CD4-positive, alpha-beta T cell (primary cell): Measurements from ENCODE around the gene ZNRF3. TPM values are rescaled to one million over a fixed set of nuclear protein-coding genes. Genes with fewer than 3 reads are reported as not detected.

ENCODE experiments used
- ATAC-seq: fragments of 200-7000 bp; cut with Tn5 transposase; one replicate; pipeline ENCODE4 v1.10.0; 2022; ENCODE audit warnings: mild to moderate bottlenecking; ENCODE audit not compliant: poor library complexity
- CTCF ChIA-PET: fragments of 350-600 bp; sonication (Branson Sonifier 250); formaldehyde crosslinking; loops from one replicate; lab custom pipeline; 2021; ENCODE audit warnings: antibody characterized with exemption, inconsistent platforms; lab: Charles Lee
- POLR2A ChIA-PET: fragments of 350-600 bp; sonication (Branson Sonifier 250); formaldehyde crosslinking; loops from one replicate; lab custom pipeline; 2021; ENCODE audit warnings: antibody characterized with exemption, inconsistent platforms; lab: Charles Lee
- DNase-seq, 14 experiments: peaks; one replicate each; pipeline ENCODE4 v3.0.0-alpha.2; 2013 to 2020; ENCODE audit warnings: mixed read lengths in 2 of 14
- H3K27ac ChIP-seq, 2 donors: one replicate each; pipeline versions ENCODE4 v1.5.1 to v1.7.0; 2013; ENCODE audit warnings: low read length in 2 of 2, low read depth in 1 of 2, mild to moderate bottlenecking in 1 of 2
- H3K27me3 ChIP-seq, 2 experiments: 1 replicate in 1 of 2; 2 replicates in 1 of 2; pipeline versions ENCODE4 v1.6.1 to v1.7.0; 2013; ENCODE audit warnings: low read length in 2 of 2, control low read depth in 1 of 2, mild to moderate bottlenecking in 1 of 2, moderate library complexity in 1 of 2; ENCODE audit not compliant: insufficient read depth in 2 of 2, control insufficient read depth in 1 of 2
- H3K36me3 ChIP-seq: one replicate; pipeline ENCODE4 v1.6.1; 2013; ENCODE audit warnings: low read length, control low read depth; ENCODE audit not compliant: insufficient read depth
- H3K4me1 ChIP-seq: one replicate; pipeline ENCODE4 v1.6.1; 2013; ENCODE audit warnings: low read length, control low read depth; ENCODE audit not compliant: insufficient read depth
- H3K4me3 ChIP-seq: one replicate; pipeline ENCODE4 v1.5.1; 2013; ENCODE audit warnings: mild to moderate bottlenecking, low read length, moderate library complexity
- H3K9me3 ChIP-seq, 2 experiments: 1 replicate in 1 of 2; 2 replicates in 1 of 2; pipeline versions ENCODE4 v1.6.1 to v1.7.0; 2013; ENCODE audit warnings: low read length in 2 of 2, mild to moderate bottlenecking in 2 of 2, control low read depth in 1 of 2, moderate library complexity in 1 of 2; ENCODE audit not compliant: control insufficient read depth in 1 of 2, insufficient read depth in 1 of 2
- H3K27ac Mint-ChIP-seq: one replicate; pipeline ENCODE4 v1.8.0; 2020; ENCODE audit warnings: mixed read lengths
- H3K27me3 Mint-ChIP-seq: one replicate; pipeline ENCODE4 v1.8.0; 2021; ENCODE audit warnings: mixed read lengths
- H3K36me3 Mint-ChIP-seq: one replicate; pipeline ENCODE4 v1.8.0; 2021; ENCODE audit warnings: low read depth, mixed read lengths
- H3K4me1 Mint-ChIP-seq: one replicate; pipeline ENCODE4 v1.8.0; 2021; ENCODE audit warnings: low read depth, mixed read lengths
- H3K4me3 Mint-ChIP-seq: one replicate; pipeline ENCODE4 v1.8.0; 2020; ENCODE audit warnings: mild to moderate bottlenecking, mixed read lengths
- H3K9me3 Mint-ChIP-seq: one replicate; pipeline ENCODE4 v1.8.0; 2020; ENCODE audit warnings: mixed read lengths
- intact Hi-C, 2 experiments: fragments of 100-400 bp; cut with DNase I in 1 of 2; cut with micrococcal nuclease in 1 of 2; formaldehyde crosslinking; loops; one replicate each; pipeline versions ENCODE4 v1.15.1 to v1.9.0; 2023 to 2025; cut with DNase I, micrococcal nuclease
- total RNA-seq, 174 experiments: library from RNA in 2 of 174; stranded (reverse) in 2 of 174; gene quantifications; one replicate each; pipeline ENCODE4 v1.2.3 and lab custom pipeline; 2021 to 2026
- TF ChIP-seq, protein P1 (sequence below): fragments of 200-600 bp; IDR thresholded peaks from one replicate; pipeline ENCODE4 v1.8.0; 2022; ENCODE audit warnings: antibody characterized with exemption, mild to moderate bottlenecking

Gene ZNRF3
- total RNA-seq, 2 experiments from 2014 or later = 0.38 to 0.61 TPM

DNA sequence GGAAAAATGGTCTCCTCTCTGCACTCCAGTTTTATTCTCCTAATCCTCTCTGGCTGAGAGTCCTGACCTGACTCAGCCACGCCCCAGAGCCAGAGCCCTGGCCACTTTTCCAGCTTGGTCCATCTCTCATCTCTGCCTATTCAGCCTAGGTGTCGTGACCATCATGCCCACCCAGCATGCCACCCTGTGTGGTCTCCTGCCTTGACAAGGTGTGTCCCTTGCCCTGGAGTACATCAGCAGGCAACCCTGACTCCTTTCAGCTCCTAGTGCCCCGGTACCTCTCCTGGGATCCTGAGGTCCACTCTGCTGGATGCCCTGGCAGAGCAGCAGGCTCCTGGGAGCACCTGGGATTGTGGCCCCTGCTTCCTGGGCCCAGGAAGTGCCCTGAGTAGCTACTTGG, 52.8 kb downstream of the ZNRF3 start:
- POLR2A ChIA-PET = no interaction called here
- H3K4me1 ChIP-seq = no peaks in the 10 kb centered on the region
- ATAC-seq (no peak), DNase-seq (no peak)
- Mint-ChIP-seq H3K4me1 (no peaks in the 10 kb centered on the region), H3K9me3 (no peaks in the 10 kb centered on the region), H3K4me3 (no peak overlapping the region), H3K27me3 (peaks cover 79% of the 10 kb centered on the region), H3K36me3 (no peaks in the 10 kb centered on the region), H3K27ac (no peak overlapping the region)
- H3K27ac ChIP-seq = no peak overlapping the region
- no peaks in the 10 kb centered on the region for H3K36me3 ChIP-seq
- TF ChIP-seq, protein P1, sequence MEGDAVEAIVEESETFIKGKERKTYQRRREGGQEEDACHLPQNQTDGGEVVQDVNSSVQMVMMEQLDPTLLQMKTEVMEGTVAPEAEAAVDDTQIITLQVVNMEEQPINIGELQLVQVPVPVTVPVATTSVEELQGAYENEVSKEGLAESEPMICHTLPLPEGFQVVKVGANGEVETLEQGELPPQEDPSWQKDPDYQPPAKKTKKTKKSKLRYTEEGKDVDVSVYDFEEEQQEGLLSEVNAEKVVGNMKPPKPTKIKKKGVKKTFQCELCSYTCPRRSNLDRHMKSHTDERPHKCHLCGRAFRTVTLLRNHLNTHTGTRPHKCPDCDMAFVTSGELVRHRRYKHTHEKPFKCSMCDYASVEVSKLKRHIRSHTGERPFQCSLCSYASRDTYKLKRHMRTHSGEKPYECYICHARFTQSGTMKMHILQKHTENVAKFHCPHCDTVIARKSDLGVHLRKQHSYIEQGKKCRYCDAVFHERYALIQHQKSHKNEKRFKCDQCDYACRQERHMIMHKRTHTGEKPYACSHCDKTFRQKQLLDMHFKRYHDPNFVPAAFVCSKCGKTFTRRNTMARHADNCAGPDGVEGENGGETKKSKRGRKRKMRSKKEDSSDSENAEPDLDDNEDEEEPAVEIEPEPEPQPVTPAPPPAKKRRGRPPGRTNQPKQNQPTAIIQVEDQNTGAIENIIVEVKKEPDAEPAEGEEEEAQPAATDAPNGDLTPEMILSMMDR = no peak
- peaks cover 10 to 12% of the 10 kb centered on the region in 2 experiments for H3K27me3 ChIP-seq
- H3K4me3 ChIP-seq = no peak overlapping the region
- no peaks in the 10 kb centered on the region for H3K9me3 ChIP-seq
- CTCF ChIA-PET = interaction anchor here (0.5 kb wide), 1 partner anchor 274 kb away, joined by 3 read pairs; no protein-coding TSS in a partner anchor
- intact Hi-C loops = no loop called here

DNA sequence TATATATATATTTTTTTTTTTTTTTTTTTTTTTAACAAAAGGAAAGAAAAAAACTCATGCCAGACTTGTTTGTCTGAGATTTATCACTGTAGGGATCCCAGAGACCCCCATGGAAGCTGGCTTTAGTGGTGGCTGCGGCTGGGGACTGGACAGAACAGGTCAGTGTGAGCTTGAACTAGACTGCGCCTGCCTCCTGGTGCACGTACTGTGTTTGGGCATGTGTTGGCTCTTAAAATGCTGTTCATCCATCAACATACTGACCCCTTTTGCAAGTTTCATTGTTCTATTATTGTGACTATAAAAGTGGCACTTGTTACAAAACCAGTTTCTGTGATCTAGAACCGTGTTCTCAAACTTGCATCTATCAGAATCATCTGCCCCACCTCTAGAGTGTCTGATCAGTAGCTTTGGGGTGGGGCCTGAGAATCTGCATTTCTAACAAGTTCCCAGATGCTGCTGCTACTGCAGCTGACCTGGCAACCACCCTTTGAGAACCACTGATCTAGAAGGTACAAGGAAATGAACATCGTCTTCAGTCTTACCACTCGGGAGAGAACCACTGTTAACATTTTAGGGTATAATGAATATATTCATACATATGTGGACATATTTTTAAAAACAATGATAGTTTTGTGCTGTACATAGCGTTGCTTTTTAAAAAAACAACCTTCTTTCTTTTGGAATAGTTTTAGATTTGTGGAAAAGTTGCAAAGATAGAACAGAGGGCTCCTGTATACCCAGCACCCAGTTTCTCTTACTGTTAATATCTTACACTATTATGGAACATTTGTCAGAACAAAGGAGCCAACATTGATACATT, 54.0 kb downstream of the ZNRF3 start:
- H3K36me3 ChIP-seq = no peaks in the 10 kb centered on the region
- H3K4me3 ChIP-seq = no peak overlapping the region
- H3K4me3 Mint-ChIP-seq = no peak overlapping the region
- DNase-seq (no peak), ATAC-seq (no peak)
- no peaks in the 10 kb centered on the region for H3K9me3 Mint-ChIP-seq
- no peak overlapping the region for H3K27ac Mint-ChIP-seq
- no peaks in the 10 kb centered on the region for H3K36me3 Mint-ChIP-seq
- CTCF ChIA-PET = no interaction called here
- no peaks in the 10 kb centered on the region for H3K4me1 Mint-ChIP-seq
- H3K9me3 ChIP-seq = no peaks in the 10 kb centered on the region
- no peak overlapping the region for H3K27ac ChIP-seq
- intact Hi-C loops = no loop called here
- no peaks in the 10 kb centered on the region for H3K4me1 ChIP-seq
- POLR2A ChIA-PET = no interaction called here
- H3K27me3 Mint-ChIP-seq = peaks cover 74% of the 10 kb centered on the region
- peaks cover 12 to 13% of the 10 kb centered on the region in 2 experiments for H3K27me3 ChIP-seq
- TF ChIP-seq, protein P1 = no peak

DNA sequence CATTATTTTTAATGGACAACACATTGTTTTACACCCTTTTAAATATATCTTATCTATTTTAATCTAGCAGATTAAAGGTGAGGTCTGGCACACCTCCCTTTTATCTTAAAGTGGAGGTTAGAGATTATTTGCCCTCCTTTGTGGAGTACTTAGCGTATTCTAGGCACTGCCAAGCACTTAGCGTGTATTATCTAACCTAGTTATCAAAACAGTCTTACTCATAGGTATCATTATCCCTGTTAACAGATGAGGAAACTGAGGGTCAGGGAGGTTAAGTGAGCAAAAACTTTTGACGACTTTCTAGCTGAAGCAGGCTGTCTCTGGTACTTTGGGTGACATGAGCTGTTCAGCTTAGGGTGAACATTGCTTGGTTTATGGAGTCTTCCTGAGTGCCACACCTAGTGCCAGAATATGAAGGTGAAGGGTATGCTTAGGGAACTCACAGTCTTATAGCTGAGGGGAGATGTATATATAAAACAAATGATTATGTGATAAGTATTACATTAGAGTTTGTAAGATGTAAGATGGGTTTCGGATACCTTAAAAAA, 55.0 kb downstream of the ZNRF3 start:
- no peak for DNase-seq
- intact Hi-C loops = no loop called here
- H3K9me3 Mint-ChIP-seq = no peaks in the 10 kb centered on the region
- no peaks in the 10 kb centered on the region for H3K36me3 ChIP-seq
- peaks cover 76% of the 10 kb centered on the region for H3K27me3 Mint-ChIP-seq
- H3K9me3 ChIP-seq = no peaks in the 10 kb centered on the region
- no peaks in the 10 kb centered on the region for H3K4me1 ChIP-seq
- no peaks in the 10 kb centered on the region for H3K36me3 Mint-ChIP-seq
- no peak overlapping the region for H3K27ac ChIP-seq
- H3K27ac Mint-ChIP-seq = no peak overlapping the region
- H3K27me3 ChIP-seq = peaks cover 9 to 12% of the 10 kb centered on the region in 2 experiments
- TF ChIP-seq, protein P1 = no peak
- ATAC-seq = no peak
- ChIA-PET POLR2A (no interaction called here), CTCF (no interaction called here)
- no peak overlapping the region for H3K4me3 Mint-ChIP-seq
- H3K4me1 Mint-ChIP-seq = no peaks in the 10 kb centered on the region
- no peak overlapping the region for H3K4me3 ChIP-seq
